Measurements from ENCODE around the gene BEND7. TPM values are rescaled to one million over a fixed set of nuclear protein-coding genes. Genes with fewer than 3 reads are reported as not detected.
A peak's percentile ranks its signal among the peaks of the same experiment; 100 is the strongest.

The BEND7 gene
- total and polyA plus RNA-seq, 9 of the 15 experiments (the other 6 are each of a cell fraction or from before 2014, with no cell fraction given) = 1.3 to 11.4 (median 5.2) TPM

GRCh38 chr10:13440185-13441061, 88.4 kb downstream of the BEND7 start (continued):
- no peak for TF ChIP-seq ZNF518B (CRISPR knock-in tag; IDR thresholded peaks at IDR 0.05)
- no peak for TF ChIP-seq TCF7 (IDR thresholded peaks at IDR 0.05; ENCODE audit: borderline replicate concordance)
- 0 out of 2 replicates have a peak, but pooled peaks have one; percentile 20 for TF ChIP-seq JUND (IDR thresholded peaks at IDR 0.05; ENCODE audit: borderline replicate concordance, low read depth, low read length)
- TF ChIP-seq JUND (tag; IDR thresholded peaks at IDR 0.05; ENCODE audit: borderline replicate concordance, low read depth, low read length) = no peak
- 0 out of 2 replicates have a peak, but pooled peaks have one; percentile 18 for TF ChIP-seq ESRRA (IDR thresholded peaks at IDR 0.05; ENCODE audit: borderline replicate concordance, low read depth)
- TF ChIP-seq PRDM10 (IDR thresholded peaks at IDR 0.05; ENCODE audit: partially characterized antibody) = no peak
- TF ChIP-seq ZNF41 (CRISPR knock-in tag; conservative IDR thresholded peaks at IDR 0.05) = no peak
- no peak for TF ChIP-seq ZNF644 (tag; IDR thresholded peaks at IDR 0.05; ENCODE audit: low read depth)
- TF ChIP-seq ZNF165 (CRISPR knock-in tag; IDR thresholded peaks at IDR 0.05; ENCODE audit: borderline replicate concordance) = no peak
- peak; percentile 89 to 94 (median 93) for TF ChIP-seq CTCF (IDR thresholded peaks at IDR 0.05 in 2 of 3, conservative IDR thresholded peaks at IDR 0.05 in 1 of 3; ENCODE audit: insufficient read depth in 2 of 3, low read depth in 1 of 3, low read length in 3 of 3)
- peak in 1 of 2 experiments; percentile 10; a peak in 1 of 4 replicates for TF ChIP-seq RCOR1 (IDR thresholded peaks at IDR 0.05; ENCODE audit: borderline replicate concordance in 1 of 2, low read depth in 2 of 2, low read length in 2 of 2)
- TF ChIP-seq NRF1 (conservative IDR thresholded peaks at IDR 0.05 in 1 of 2, IDR thresholded peaks at IDR 0.05 in 1 of 2) = no peak
- TF ChIP-seq MAFF (IDR thresholded peaks at IDR 0.05; ENCODE audit: low read length) = no peak
- TF ChIP-seq KHSRP (IDR thresholded peaks at IDR 0.05) = no peak
- no peak for TF ChIP-seq POLR3G (IDR thresholded peaks at IDR 0.05; ENCODE audit: extremely low read depth, insufficient read length, insufficient replicate concordance)
- TF ChIP-seq TCF15 (CRISPR knock-in tag; IDR thresholded peaks at IDR 0.05) = no peak

Data from K562 (cell line).